T-helper 1 cell (primary cell): ENCODE results near the gene ZNF778.
"Not testable (repeated sequence)": the region's sequence is repeated elsewhere in the genome, so short reads cannot be mapped to it uniquely, and the experiment has no call there.

ENCODE experiments used
- DNase-seq, 5 donors: peaks; one replicate each; pipeline ENCODE4 v3.0.0-alpha.2; 2012 to 2020

Gene ZNF778

DNA sequence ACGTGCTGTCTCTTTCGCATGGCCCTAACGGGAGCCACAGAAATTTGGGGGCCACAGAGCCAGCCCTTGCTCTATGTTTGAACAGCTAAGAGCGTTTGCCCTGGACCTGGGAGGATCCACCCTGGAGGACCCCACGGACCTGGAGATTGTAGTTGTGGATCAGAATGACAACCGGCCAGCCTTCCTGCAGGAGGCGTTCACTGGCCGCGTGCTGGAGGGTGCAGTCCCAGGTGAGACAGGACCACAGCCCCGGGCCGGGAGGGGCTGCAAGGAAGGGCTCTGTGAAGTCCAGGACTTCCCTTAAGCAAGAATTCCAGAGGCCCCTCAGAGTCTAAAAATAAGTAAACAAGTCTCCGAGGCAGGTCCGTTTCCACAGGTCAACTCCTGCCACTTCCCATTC is 34.0 kb upstream of the ZNF778 start:
- peak in 1 of 5 donors; percentile 2 for DNase-seq

DNA sequence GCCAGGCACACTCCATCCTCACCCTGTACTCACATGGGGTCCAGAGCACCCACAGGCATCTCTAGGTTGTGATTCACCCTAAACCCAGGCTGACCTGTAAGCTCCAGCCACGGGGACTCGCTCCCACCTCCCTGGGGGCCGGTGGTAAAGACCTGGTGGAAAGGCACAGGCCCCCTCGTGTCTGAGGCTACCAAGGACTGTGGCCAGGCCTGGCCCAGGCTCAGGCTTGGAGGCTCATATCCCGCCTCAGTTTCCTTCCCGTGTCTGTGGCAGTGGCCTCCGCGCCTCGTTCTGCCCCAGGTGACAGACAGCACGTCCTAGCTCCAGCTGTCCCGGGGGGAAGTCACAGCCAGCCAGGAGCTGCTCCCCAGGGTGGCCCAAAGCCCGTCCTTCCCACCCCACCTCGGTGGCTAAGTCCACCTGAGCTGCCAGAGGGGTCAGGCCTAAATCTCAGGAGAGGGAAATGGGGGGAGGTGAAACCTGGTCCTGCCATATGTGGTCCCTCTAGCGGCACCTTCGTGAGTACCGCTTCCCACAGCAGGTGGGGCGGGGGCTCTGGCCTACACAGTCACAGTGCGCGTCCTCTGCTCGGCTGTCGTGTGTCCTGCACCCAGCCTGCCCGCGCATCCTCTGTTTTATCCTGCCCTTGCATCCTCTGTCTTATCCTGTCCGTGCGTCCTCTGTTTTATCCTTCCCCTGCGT is 33.4 kb upstream of the ZNF778 start:
- no peak for DNase-seq

DNA sequence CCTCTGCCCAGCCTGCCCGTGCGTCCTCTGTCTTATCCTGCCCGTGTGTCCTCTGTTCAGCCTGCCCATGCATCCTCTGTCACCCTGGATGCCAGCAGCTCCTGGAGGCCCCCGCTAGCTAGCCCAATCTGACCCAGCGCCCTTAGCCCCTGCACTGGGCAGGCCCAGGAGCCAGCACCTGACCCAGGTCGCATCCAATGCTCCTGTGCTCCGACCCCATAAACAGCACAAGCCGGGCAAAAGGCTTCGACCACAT is 32.9 kb upstream of the ZNF778 start:
- no peak for DNase-seq

DNA sequence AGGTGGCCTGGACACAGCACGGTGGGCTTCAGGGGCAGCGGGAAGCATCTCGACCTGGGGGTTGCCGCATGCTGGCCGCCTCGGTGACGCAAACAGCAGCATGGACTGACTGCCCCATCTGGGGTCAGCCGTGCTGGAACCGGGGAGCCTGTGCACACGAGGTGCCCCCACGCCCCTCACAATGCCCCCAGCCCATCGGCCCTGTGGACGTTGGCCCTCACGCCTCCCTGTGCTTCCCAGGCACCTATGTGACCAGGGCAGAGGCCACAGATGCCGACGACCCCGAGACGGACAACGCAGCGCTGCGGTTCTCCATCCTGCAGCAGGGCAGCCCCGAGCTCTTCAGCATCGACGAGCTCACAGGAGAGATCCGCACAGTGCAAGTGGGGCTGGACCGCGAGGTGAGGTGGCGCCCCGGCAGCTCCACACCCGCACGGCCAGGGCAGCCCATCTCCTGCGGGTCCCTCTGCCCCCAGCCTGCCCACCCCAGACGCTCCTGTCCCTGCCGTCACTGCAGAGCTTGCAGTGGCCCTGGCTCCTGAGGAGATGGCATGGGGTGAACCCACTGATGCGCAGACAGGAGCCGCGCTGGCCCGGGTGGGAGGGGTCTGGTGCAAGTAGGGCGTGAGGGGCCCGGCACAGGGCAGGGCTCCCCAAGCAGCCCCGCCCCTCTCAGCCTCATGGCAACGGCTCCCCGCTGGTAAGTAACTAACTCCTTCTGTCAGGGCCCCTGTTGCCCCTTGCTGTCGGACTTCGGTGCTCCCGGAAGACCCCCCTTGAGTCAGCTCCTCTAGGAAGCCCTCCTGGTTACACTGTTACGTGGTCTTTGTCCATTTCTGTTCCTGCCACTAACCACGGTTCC is 32.3 kb upstream of the ZNF778 start:
- DNase-seq: peak in 3 of 5 donors; percentile 11 to 28 (median 23)

DNA sequence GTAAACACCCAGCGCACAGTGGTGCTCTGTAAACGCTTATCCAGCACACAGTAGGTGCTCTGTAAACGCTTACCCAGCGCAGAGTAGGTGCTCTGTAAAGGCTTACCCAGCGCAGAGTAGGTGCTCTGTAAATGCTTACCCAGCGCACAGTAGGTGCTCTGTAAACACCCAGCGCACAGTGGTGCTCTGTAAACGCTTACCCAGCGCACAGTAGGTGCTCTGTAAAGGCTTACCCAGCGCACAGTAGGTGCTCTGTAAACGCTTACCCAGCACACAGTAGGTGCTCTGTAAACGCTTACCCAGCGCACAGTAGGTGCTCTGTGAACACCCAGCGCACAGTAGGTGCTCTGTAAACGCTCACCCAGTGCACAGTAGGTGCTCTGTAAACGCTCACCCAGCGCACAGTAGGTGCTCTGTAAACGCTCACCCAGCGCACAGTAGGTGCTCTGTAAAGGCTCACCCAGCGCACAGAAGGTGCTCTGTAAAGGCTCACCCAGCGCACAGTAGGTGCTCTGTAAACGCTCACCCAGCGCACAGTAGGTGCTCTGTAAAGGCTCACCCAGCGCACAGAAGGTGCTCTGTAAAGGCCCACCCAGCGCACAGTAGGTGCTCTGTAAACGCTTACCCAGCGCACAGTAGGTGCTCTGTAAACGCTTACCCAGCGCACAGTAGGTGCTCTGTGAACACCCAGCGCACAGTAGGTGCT is 31.5 kb upstream of the ZNF778 start:
- DNase-seq: not testable (repeated sequence)

DNA sequence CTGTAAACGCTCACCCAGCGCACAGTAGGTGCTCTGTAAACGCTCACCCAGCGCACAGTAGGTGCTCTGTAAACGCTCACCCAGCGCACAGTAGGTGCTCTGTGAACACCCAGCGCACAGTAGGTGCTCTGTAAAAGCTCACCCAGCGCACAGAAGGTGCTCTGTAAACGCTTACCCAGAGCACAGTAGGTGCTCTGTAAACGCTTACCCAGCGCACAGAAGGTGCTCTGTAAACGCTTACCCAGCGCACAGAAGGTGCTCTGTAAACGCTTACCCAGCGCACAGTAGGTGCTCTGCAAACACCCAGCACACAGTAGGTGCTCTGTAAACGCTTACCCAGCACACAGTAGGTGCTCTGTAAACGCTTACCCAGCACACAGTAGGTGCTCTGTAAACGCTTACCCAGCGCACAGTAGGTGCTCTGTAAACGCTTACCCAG is 30.9 kb upstream of the ZNF778 start:
- DNase-seq: peak in 1 of 5 donors; percentile 1

DNA sequence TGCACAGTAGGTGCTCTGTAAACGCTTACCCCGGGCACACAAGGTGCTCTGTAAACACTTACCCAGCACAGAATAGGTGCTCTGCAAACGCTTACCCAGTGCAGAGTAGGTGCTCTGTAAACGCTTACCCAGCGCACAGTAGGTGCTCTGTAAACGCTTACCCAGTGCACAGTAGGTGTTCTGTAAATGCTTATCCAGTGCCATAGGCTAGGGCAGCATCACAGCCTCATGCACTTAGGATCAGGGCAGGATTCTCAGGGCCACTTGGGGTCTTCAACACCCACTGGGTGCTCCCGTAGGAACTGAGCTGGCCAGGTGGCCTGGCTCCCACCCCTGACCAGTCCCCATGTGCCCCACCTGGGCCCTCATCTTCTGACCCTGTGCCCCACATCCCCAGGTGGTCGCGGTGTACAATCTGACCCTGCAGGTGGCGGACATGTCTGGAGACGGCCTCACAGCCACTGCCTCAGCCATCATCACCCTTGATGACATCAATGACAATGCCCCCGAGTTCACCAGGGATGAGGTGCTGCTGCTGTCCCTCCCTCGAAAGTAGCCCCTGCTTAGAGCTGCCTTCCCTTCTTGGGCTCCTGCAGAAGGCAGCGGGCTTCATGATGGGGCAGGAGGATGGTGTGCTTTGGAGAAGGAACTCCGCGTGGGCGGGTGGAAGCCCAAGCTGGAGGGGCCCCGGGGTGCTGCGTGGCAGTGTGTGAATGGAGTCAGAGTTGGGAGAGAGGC is 30.3 kb upstream of the ZNF778 start:
- DNase-seq: peak in 4 of 5 donors; percentile 15 to 29 (median 26)

DNA sequence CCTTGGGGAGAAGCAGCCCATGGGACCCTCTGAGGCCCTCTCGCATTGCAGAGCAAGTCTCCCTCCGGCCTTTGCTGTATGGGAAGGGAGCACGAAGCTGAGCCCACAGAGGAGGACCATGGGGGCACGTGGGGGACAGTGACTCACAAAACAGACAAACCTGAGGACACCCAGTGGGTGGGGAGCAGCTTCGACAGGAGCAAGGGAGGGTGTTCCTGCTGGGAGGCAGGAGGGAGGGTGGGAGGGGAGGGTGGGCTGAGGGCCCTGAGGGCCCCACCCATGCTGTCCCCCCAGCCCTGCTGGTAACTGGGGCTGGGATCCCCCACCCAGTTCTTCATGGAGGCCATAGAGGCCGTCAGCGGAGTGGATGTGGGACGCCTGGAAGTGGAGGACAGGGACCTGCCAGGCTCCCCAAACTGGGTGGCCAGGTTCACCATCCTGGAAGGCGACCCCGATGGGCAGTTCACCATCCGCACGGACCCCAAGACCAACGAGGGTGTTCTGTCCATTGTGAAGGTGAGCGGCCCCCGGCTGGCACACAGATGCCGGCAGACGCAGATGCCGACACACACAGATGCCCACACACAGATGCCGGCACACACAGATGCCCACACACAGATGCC is 29.6 kb upstream of the ZNF778 start:
- DNase-seq: peak in 1 of 5 donors; percentile 21

DNA sequence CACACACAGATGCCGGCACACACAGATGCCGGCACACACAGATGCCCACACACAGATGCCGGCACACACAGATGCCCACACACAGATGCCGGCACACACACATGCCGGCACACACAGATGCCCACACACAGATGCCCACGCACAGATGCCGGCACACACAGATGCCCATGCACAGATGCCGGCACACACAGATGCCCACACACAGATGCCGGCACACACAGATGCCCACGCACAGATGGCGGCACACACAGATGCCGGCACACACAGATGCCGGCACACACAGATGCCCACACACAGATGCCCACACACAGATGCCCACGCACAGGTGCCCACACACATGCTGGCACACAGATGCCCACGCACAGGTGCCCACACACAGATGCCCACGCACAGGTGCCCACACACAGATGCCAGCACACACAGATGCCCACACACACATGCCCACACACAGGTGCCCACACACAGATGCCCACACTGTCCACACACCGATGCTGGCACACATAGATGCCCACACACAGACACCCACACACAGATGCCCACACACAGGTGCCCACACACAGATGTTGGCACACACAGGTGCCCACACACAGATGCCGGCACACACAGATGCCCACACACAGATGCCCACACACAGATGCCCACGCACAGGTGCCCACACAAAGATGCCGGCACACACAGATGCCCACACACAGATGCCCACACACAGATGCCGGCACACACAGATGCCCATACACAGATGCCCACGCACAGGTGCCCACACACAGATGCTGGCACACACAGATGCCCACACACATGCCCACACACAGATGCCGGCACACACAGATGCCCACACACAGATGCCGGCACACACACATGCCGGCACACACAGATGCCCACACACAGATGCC is 28.8 kb upstream of the ZNF778 start:
- not testable (repeated sequence) for DNase-seq

DNA sequence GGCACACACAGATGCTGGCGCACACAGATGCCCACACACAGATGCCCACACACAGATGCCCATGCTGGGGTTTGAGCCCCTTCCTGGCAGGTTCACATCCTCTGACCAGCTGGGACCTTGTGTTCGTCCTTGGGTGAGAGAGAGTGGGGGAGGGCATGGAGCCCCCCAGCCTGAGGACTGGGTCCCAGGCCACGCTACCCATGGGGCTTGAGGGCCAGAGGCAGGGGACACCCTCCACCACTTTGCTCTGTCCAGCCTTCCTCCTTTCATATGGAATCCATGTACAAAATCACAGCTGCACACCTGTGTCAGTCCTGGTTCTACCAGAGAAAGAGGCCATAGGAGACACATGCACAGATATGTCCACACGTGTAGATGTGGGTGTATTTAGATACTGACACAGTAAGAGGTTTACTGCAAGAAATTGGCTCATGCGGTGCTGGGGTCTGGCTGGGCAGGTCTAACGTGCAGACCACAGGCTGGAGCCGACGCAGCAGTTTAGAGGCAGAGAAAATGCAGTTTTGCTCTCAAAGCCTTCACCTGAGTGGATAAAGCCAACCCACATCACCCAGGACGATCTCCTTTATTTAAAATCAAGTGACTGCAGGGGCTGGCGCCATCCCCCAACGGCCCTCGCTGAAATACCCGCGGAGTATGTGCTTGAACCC is 28.0 kb upstream of the ZNF778 start:
- no peak for DNase-seq

DNA sequence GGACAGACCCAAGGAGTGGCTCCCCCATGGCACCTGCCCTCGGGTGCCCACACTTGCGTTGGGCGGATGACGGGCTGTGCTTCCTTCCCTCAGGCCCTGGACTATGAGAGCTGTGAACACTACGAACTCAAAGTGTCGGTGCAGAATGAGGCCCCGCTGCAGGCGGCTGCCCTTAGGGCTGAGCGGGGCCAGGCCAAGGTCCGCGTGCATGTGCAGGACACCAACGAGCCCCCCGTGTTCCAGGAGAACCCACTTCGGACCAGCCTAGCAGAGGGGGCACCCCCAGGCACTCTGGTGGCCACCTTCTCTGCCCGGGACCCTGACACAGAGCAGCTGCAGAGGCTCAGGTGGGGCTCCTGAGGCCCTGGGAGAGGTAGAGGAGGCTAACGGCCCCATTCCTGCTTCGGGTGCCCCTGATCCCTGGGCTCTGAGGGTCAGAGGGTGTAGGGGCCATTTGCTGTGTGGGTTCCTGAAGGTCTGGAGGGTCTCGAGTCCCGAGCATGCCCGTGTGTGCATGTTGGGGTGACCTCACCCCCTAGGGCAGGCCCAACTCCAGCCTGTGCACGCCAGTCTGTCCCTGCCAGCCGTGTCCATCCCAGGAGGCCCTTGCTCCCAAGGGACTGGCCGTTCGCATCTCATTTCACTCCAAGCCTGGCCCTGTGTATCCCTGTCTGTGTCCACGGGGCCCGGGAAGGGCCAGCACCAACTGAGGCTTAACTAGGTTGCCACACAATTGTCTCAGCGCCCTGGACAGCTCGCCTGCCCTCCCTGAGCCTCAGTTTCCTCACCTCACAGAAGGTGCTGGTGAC is 27.1 kb upstream of the ZNF778 start:
- DNase-seq: no peak

DNA sequence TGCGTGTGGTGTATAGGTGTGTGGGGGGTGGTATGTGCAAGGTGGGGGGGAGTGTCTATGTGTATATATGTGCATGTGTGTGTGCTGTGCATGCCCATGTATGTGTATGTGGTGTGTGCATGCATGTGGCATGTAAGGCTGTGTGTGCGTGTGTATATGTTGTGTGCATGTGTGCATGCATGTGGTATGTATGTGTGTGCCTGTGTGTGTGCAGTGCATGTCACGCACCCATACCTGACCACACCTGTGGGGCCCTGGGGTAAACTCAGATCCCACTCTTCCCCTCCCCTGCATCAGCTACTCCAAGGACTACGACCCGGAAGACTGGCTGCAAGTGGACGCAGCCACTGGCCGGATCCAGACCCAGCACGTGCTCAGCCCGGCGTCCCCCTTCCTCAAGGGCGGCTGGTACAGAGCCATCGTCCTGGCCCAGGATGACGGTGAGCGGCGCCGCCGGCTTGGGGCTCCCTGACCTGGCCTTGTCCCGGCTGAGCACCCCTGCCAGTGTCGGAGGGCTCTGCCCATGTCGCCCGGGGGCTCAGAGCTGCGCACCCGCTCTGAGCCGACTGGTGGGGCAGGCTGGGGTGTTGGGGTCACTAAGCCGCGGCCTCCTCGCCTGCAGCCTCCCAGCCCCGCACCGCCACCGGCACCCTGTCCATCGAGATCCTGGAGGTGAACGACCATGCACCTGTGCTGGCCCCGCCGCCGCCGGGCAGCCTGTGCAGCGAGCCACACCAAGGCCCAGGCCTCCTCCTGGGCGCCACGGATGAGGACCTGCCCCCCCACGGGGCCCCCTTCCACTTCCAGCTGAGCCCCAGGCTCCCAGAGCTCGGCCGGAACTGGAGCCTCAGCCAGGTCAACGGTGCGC is 26.2 kb upstream of the ZNF778 start:
- no peak for DNase-seq

DNA sequence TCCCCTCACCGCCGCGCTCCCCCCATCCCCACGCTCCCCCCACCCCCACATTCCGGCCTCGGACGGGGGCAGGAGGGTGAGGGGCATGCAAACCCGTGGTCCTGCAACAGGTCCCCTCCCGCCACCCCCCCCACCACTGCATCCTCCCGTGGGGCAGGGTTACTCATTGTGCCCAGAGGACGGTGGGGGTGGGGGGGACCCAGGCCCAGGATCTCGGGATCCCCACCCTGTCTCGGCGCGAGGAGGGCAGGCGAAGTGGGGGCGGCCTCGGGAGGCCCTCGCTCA is 25.7 kb upstream of the ZNF778 start:
- no peak for DNase-seq

DNA sequence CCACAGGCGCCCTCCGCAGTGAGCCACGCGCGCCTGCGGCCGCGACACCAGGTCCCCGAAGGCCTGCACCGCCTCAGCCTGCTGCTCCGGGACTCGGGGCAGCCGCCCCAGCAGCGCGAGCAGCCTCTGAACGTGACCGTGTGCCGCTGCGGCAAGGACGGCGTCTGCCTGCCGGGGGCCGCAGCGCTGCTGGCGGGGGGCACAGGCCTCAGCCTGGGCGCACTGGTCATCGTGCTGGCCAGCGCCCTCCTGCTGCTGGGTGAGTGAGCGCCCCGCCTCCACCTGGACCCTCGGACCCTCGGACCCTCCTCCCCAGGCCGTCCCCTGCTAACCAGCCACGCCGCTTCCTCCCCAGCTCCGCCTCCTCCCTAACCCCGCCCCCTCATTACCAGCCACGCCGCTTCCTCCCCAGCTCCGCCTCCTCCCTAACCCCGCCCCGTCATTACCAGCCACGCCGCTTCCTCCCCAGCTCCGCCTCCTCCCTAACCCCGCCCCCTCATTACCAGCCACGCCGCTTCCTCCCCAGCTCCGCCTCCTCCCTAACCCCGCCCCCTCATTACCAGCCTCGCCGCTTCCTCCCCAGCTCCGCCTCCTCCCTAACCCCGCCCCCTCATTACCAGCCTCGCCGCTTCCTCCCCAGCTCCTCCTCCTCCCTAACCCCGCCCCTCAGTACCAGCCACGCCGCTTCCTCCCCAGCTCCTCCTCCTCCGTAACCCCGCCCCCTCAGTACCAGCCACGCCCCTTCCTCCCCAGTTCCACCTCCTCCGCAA is 25.1 kb upstream of the ZNF778 start:
- peak; percentile 33 to 80 (median 75) for DNase-seq

DNA sequence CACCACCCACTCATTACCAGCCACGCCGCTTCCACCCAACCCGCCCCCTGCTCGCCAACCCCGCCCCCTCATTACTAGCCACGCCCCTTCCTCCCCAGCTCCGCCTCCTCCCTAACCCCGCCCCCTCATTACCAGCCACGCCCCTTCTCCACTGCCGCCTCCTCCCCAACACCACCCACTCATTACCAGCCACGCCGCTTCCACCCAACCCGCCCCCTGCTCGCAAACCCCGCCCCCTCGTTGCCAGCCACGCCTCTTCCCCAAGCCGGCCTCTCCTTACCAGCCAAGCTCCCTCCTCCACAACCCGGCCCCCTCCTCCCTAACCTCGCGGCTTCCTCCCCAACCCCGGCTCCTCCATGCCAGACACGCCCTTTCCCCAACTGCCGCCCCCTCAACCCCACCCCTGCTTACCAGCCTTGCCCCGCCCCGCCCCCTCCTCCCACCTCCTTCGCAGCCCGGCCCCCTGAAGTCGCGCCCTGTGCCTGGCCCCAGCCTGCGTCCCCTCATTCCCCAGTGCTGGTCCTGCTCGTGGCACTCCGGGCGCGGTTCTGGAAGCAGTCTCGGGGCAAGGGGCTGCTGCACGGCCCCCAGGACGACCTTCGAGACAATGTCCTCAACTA is 24.4 kb upstream of the ZNF778 start:
- DNase-seq: peak in 3 of 5 donors; percentile 36 to 63 (median 55)

DNA sequence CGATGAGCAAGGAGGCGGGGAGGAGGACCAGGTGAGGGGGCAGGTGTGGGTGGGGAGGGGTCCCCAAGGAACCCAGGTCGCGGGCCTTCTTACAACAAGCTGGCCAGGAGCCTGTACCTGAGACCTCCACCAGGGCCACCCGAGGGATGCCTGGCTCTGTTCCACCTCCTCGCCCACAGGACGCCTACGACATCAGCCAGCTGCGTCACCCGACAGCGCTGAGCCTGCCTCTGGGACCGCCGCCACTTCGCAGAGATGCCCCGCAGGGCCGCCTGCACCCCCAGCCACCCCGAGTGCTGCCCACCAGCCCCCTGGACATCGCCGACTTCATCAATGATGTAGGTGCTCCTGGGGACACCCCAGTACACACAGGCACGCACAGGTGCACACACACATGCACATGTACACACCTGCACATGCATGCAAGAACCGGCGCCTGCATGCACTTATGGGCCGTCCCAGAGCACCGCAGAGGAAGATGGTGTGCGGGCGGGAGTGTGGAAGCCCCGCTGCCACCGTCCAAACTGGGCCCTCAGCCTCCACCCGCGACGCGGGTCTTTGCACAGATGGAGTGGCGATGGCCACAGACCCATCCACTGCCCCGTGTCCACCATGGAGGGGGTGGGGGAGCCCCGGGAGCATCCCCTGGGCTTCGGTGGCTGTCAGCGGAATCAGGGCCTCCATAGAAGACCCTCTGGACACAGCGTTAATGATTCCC is 23.8 kb upstream of the ZNF778 start:
- DNase-seq: peak in 2 of 5 donors; percentile 8 to 13
